AG09309 (cell line): ENCODE measurements around the gene LENG8.

ENCODE experiments used
- DNase-seq: peaks from one replicate; pipeline ENCODE4 v3.0.0-alpha.2; 2010; ENCODE audit warnings: low read depth
- H3K4me3 ChIP-seq: 2 replicates; pipeline ENCODE4 v1.5.1; 2011; ENCODE audit warnings: mild to moderate bottlenecking, low read depth, low read length, moderate library complexity; ENCODE audit not compliant: control insufficient read depth
- CTCF ChIP-seq: IDR thresholded peaks from 2 replicates; pipeline ENCODE4 v1.5.1; 2011; ENCODE audit warnings: mild to moderate bottlenecking, low read depth, low read length, inconsistent platforms; ENCODE audit not compliant: insufficient read depth, control insufficient read depth; ENCODE audit errors: missing control alignments

The LENG8 gene

GRCh38 chr19:54448774-54449700 is at the start of gene LENG8:
Gene LENG8, plus strand, starts transcription at chr19:54449199. Its CDS starts 2,146 bp downstream, at chr19:54451345.
- peak within 1 kb of the TSS; percentile 87 for H3K4me3 ChIP-seq
- DNase-seq = peak; percentile 94
- no peak for TF ChIP-seq CTCF

GRCh38 chr19:54400913-54401312 is 48.1 kb upstream of the LENG8 start:
- H3K4me3 ChIP-seq = no peak overlapping the region
- no peak for TF ChIP-seq CTCF
- DNase-seq = no peak

- no peak for TF ChIP-seq CTCF
- H3K4me3 ChIP-seq = no peak overlapping the region
- no peak for DNase-seq
Observed at GRCh38 chr19:54403054-54403453, 45.9 kb upstream of the LENG8 start.

- H3K4me3 ChIP-seq = no peak overlapping the region
- TF ChIP-seq CTCF = no peak
- no peak for DNase-seq
Observed at GRCh38 chr19:54405628-54406027, 43.4 kb upstream of the LENG8 start.

GRCh38 chr19:54407780-54408179 is 41.2 kb upstream of the LENG8 start:
- no peak for TF ChIP-seq CTCF
- DNase-seq = no peak
- no peak overlapping the region for H3K4me3 ChIP-seq

- H3K4me3 ChIP-seq = no peak overlapping the region
- TF ChIP-seq CTCF = no peak
- DNase-seq = no peak
Observed at GRCh38 chr19:54408456-54409026, 40.5 kb upstream of the LENG8 start.
